Measurements from ENCODE around the gene BIK.

DNA sequence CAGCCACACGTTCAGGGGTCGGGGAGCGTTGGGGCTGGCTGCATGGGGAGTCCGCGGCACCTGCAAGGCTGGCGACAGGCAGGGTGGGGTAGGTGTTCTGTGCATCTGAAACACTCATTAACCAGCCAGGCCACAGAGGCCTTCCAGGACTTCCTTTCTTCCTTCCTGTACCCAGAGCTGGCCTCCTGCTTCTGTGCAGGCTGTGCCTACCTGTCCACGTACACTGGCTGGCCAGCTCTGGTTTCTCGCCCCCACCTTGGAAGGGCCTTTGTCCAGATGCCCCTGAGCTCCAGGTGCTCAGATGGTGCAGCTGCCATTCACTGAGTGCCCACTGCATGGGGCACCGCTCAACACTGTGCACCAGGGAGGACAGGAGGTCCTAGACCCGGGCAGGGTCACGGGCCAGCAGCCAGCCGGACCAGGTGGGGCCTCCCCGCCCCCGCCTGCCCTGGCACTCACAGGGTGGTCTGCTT is 60.5 kb downstream of the BIK start:
- TF ChIP-seq, protein P1, sequence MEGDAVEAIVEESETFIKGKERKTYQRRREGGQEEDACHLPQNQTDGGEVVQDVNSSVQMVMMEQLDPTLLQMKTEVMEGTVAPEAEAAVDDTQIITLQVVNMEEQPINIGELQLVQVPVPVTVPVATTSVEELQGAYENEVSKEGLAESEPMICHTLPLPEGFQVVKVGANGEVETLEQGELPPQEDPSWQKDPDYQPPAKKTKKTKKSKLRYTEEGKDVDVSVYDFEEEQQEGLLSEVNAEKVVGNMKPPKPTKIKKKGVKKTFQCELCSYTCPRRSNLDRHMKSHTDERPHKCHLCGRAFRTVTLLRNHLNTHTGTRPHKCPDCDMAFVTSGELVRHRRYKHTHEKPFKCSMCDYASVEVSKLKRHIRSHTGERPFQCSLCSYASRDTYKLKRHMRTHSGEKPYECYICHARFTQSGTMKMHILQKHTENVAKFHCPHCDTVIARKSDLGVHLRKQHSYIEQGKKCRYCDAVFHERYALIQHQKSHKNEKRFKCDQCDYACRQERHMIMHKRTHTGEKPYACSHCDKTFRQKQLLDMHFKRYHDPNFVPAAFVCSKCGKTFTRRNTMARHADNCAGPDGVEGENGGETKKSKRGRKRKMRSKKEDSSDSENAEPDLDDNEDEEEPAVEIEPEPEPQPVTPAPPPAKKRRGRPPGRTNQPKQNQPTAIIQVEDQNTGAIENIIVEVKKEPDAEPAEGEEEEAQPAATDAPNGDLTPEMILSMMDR (conservative IDR thresholded peaks at IDR 0.05; ENCODE audit: low read depth in 2 of 2), result no peak
- TF ChIP-seq EZH2 (IDR thresholded peaks at IDR 0.05; ENCODE audit: low read depth, unreplicated experiment), result no peak
